Neuronal stem cell (in vitro differentiated cells): ENCODE results near the gene ESYT2.

Experiments used
- DNase-seq: peaks from one replicate; pipeline ENCODE4 v3.0.0-alpha.2; 2013; ENCODE audit warnings: low spot score
- H2AFZ ChIP-seq: one replicate; pipeline ENCODE4 v1.6.1; 2013; ENCODE audit warnings: mild to moderate bottlenecking, low read length, inconsistent platforms
- H2AK5ac ChIP-seq: 2 replicates; pipeline ENCODE4 v1.6.1; 2013; ENCODE audit warnings: low read depth, mild to moderate bottlenecking, inconsistent platforms, low read length, moderate library complexity, mixed read lengths
- H2BK120ac ChIP-seq: 2 replicates; pipeline ENCODE4 v1.6.1; 2013; ENCODE audit warnings: low read depth, mild to moderate bottlenecking, inconsistent platforms, low read length, moderate library complexity, mixed read lengths
- H2BK12ac ChIP-seq: one replicate; pipeline ENCODE4 v1.6.1; 2013; ENCODE audit warnings: low read length, inconsistent platforms
- H2BK15ac ChIP-seq: 2 replicates; pipeline ENCODE4 v1.6.1; 2013; ENCODE audit warnings: mild to moderate bottlenecking, low read length, inconsistent platforms, mixed read lengths
- H2BK5ac ChIP-seq: one replicate; pipeline ENCODE4 v1.6.1; 2013; ENCODE audit warnings: inconsistent platforms, mild to moderate bottlenecking, low read length, moderate library complexity
- H3K14ac ChIP-seq: one replicate; pipeline ENCODE4 v1.6.1; 2013; ENCODE audit warnings: low read length, inconsistent platforms
- H3K18ac ChIP-seq: 2 replicates; pipeline ENCODE4 v1.6.1; 2013; ENCODE audit warnings: low read length, inconsistent platforms
- H3K23ac ChIP-seq: 2 replicates; pipeline ENCODE4 v1.6.1; 2013; ENCODE audit warnings: low read depth, mild to moderate bottlenecking, mixed read lengths, low read length, inconsistent platforms; ENCODE audit not compliant: poor library complexity
- H3K27ac ChIP-seq: replicated peaks from 3 replicates; pipeline ENCODE4 v1.5.1; 2013; ENCODE audit warnings: low read length, inconsistent platforms
- H3K27me3 ChIP-seq, 3 experiments: 2 replicates each; pipeline ENCODE4 v1.6.1; 2013; ENCODE audit warnings: low read length in 3 of 3, mild to moderate bottlenecking in 2 of 3, inconsistent platforms in 1 of 3, low read depth in 1 of 3, mixed read lengths in 1 of 3, moderate library complexity in 1 of 3; ENCODE audit not compliant: control insufficient read depth in 3 of 3, insufficient read depth in 3 of 3
- H3K36me3 ChIP-seq, 2 donors: replicated peaks in 1 of 2; 2 replicates each; pipeline ENCODE4 v1.6.1; 2013; ENCODE audit warnings: low read length in 2 of 2; ENCODE audit not compliant: control insufficient read depth in 2 of 2, insufficient read depth in 2 of 2
- H3K4ac ChIP-seq: 2 replicates; pipeline ENCODE4 v1.6.1; 2013; ENCODE audit warnings: inconsistent platforms, mild to moderate bottlenecking, low read length, moderate library complexity
- H3K4me1 ChIP-seq, 2 donors: 1 replicate in 1 of 2; 2 replicates in 1 of 2; pipeline ENCODE4 v1.6.1; 2013; ENCODE audit warnings: low read length in 2 of 2, low read depth in 1 of 2; ENCODE audit not compliant: control insufficient read depth in 2 of 2, insufficient read depth in 1 of 2
- H3K4me2 ChIP-seq: one replicate; pipeline ENCODE4 v1.6.1; 2013; ENCODE audit warnings: mild to moderate bottlenecking, low read length, inconsistent platforms; ENCODE audit not compliant: insufficient read depth, poor library complexity, severe bottlenecking
- H3K4me3 ChIP-seq, 2 donors: 2 replicates each; pipeline ENCODE4 v1.5.1; 2013; ENCODE audit warnings: low read length in 2 of 2, mild to moderate bottlenecking in 2 of 2, inconsistent platforms in 1 of 2, moderate library complexity in 1 of 2
- H3K79me1 ChIP-seq: one replicate; pipeline ENCODE4 v1.6.1; 2013; ENCODE audit warnings: low read depth, mild to moderate bottlenecking, inconsistent platforms, low read length, moderate library complexity
- H3K9ac ChIP-seq: one replicate; pipeline ENCODE4 v1.6.1; 2013; ENCODE audit warnings: mild to moderate bottlenecking, low read depth, low read length, inconsistent platforms; ENCODE audit not compliant: poor library complexity
- H3K9me3 ChIP-seq, 2 donors: replicated peaks in 1 of 2; 2 replicates each; pipeline versions ENCODE3 to v1.6.1; 2013; ENCODE audit warnings: low read length in 2 of 2, mild to moderate bottlenecking in 2 of 2, inconsistent platforms in 1 of 2, low read depth in 1 of 2, mixed read lengths in 1 of 2, moderate library complexity in 1 of 2; ENCODE audit not compliant: control insufficient read depth in 2 of 2, insufficient read depth in 1 of 2
- H4K8ac ChIP-seq: one replicate; pipeline ENCODE4 v1.6.1; 2013; ENCODE audit warnings: low read depth, mild to moderate bottlenecking, inconsistent platforms, low read length, moderate library complexity
- H4K91ac ChIP-seq: one replicate; pipeline ENCODE4 v1.6.1; 2013; ENCODE audit warnings: low read length, low read depth, mild to moderate bottlenecking, inconsistent platforms; ENCODE audit not compliant: poor library complexity
- WGBS, 2 donors: extraction: QIAGEN DNeasy Blood & Tissue Kit; methylation state at CpG; one replicate each; pipeline ENCODE4 v1.1.7; 2013; ENCODE audit warnings: missing lambda C conversion rate in 2 of 2, mixed read lengths in 1 of 2; ENCODE audit not compliant: insufficient read length in 2 of 2, insufficient replicate concordance in 1 of 2; ENCODE audit errors: extremely low coverage in 2 of 2; 5-methylcytosine and 5-hydroxymethylcytosine counted together

ESYT2 gene

DNA sequence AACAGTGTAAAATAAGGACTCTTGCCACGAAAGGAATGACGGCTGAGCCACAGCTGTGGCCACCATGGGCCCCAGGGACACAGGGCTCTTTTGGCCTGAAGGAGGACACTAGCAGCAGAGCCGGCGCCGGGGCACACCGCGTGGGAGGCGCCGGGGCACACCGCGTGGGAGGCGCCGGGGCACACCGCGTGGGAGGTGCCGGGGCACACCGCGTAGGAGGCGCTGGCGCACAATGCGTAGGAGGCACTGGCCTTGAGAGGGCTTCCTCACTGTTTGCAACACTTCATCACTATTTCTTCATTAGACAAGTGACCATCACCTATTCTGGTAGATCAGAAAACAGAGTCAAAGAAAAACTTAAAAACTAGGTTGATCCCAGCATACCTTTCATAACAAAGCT lies 23.4 kb downstream of the ESYT2 start:
- Histone ChIP-seq H3K4ac (no peak overlapping the region), H4K91ac (no peak overlapping the region), H3K23ac (no peak overlapping the region), H3K9ac (no peak overlapping the region), H3K36me3 (peaks cover 4 to 10% of the 10 kb centered on the region in 2 donors), H3K4me1 (no peaks in the 10 kb centered on the region), H2AFZ (no peak overlapping the region), H3K27me3 (no peaks in the 10 kb centered on the region), H3K27ac (no peak overlapping the region), H2BK5ac (no peak overlapping the region), H3K18ac (no peak overlapping the region), H2BK15ac (no peak overlapping the region), H2BK12ac (no peak overlapping the region), H3K9me3 (peaks cover 2 to 9% of the 10 kb centered on the region in 2 donors), H3K4me2 (no peak overlapping the region), H3K79me1 (peaks cover 8% of the 10 kb centered on the region), H3K14ac (no peak overlapping the region), H2AK5ac (no peak overlapping the region), H2BK120ac (no peak overlapping the region), H3K4me3 (no peak overlapping the region), H4K8ac (no peak overlapping the region)
- DNase-seq: no peak
- no CpG with 5 or more reads among the region's 21 CpGs for WGBS, 2 donors

DNA sequence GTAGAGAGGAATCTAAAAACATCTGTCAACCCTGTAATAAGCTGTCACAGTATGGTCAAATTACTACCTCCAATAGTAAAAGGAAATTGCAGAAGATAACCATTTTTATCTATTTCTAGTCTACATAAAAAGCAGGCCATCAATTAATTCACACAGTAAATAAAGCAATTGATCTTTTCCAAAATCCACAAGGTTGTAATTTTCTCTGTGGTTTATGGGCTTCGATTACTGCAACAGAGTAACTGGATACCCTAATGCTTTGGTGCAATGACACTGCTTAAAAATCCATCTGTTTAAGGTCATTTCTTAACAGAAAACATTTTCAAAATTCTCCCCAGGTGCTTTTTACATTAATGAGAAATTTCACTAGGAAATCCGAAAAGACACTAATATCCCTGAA lies 23.9 kb downstream of the ESYT2 start:
- Histone ChIP-seq H3K14ac (no peak overlapping the region), H2BK5ac (no peak overlapping the region), H4K91ac (no peak overlapping the region), H3K9ac (no peak overlapping the region), H3K18ac (no peak overlapping the region), H2AFZ (no peak overlapping the region), H3K23ac (no peak overlapping the region), H3K9me3 (peaks cover 2 to 9% of the 10 kb centered on the region in 2 donors), H3K4me2 (no peak overlapping the region), H2AK5ac (no peak overlapping the region), H3K4me3 (no peak overlapping the region), H2BK120ac (no peak overlapping the region), H2BK15ac (no peak overlapping the region), H4K8ac (no peak overlapping the region), H3K27ac (no peak overlapping the region), H3K4ac (no peak overlapping the region), H3K4me1 (no peaks in the 10 kb centered on the region), H2BK12ac (no peak overlapping the region), H3K27me3 (no peaks in the 10 kb centered on the region), H3K79me1 (peaks cover 10% of the 10 kb centered on the region), H3K36me3 (peaks cover 4 to 10% of the 10 kb centered on the region in 2 donors)
- no CpG with 5 or more reads among the region's 2 CpGs for WGBS, 2 donors
- DNase-seq: no peak

DNA sequence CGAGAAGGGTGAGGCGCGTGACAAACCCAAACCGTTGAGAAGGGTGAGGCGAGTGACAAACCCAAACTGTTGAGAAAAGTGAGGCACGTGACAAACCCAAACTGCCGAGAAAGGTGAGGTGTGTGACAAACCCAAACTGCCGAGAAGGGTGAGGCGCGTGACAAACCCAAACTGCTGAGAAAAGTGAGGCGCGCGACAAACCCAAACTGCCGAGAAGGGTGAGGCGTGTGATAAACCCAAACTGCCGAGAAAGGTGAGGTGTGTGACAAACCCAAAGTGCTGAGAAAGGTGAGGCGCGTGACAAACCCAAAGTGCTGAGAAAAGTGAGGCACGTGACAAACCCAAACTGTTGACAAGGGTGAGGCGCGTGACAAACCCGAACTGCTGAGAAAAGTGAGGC lies 25.0 kb downstream of the ESYT2 start:
- no peak for DNase-seq
- H3K4me2 ChIP-seq: peak overlapping the region; percentile 11
- H3K9me3 ChIP-seq: peaks cover 2 to 9% of the 10 kb centered on the region in 2 donors
- H3K27me3 ChIP-seq: no peaks in the 10 kb centered on the region
- no peak overlapping the region for H2BK15ac ChIP-seq
- no peak overlapping the region for H2BK12ac ChIP-seq
- H3K79me1 ChIP-seq: peaks cover 10% of the 10 kb centered on the region
- H4K91ac ChIP-seq: no peak overlapping the region
- no peak overlapping the region for H2AK5ac ChIP-seq
- WGBS, 2 donors: no CpG with 5 or more reads among the region's 22 CpGs
- H2BK120ac ChIP-seq: no peak overlapping the region
- H3K36me3 ChIP-seq: peaks cover 4 to 10% of the 10 kb centered on the region in 2 donors
- H3K18ac ChIP-seq: no peak overlapping the region
- no peak overlapping the region for H3K4me3 ChIP-seq
- no peak overlapping the region for H3K4ac ChIP-seq
- H2AFZ ChIP-seq: no peak overlapping the region
- no peak overlapping the region for H3K23ac ChIP-seq
- H3K27ac ChIP-seq: no peak overlapping the region
- H3K4me1 ChIP-seq: no peaks in the 10 kb centered on the region
- H3K9ac ChIP-seq: no peak overlapping the region
- H3K14ac ChIP-seq: no peak overlapping the region
- H4K8ac ChIP-seq: no peak overlapping the region
- no peak overlapping the region for H2BK5ac ChIP-seq

DNA sequence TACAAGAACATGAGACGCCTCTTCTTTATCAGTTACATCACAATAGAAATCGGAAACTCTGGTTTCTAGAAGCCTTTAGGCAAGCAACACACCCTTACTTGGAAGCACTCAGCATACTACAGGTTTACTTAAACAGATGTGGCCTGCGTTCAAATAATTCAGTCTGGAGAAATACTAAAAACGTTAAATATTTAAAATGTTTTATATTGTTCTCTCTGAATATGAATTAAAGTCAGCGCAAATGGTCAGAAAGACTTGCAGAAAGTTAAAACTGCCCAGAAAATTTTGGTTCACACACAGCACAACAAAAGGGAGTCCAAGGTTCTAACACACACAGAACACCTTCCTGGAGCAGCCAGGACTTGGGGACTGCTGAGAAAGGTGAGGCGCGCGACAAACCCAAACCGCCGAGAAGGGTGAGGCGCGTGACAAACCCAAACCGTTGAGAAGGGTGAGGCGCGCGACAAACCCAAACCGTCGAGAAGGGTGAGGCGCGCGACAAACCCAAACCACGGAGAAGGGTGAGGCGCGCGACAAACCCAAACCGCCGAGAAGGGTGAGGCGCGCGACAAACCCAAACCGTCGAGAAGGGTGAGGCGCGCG lies 25.8 kb downstream of the ESYT2 start:
- DNase-seq: no peak
- no peak overlapping the region for H3K4ac ChIP-seq
- H3K4me3 ChIP-seq: no peak overlapping the region
- H3K4me1 ChIP-seq: no peaks in the 10 kb centered on the region
- H2AFZ ChIP-seq: no peak overlapping the region
- H3K18ac ChIP-seq: no peak overlapping the region
- H3K27me3 ChIP-seq: no peaks in the 10 kb centered on the region
- no peak overlapping the region for H3K27ac ChIP-seq
- no peak overlapping the region for H2BK5ac ChIP-seq
- no peak overlapping the region for H4K8ac ChIP-seq
- no peak overlapping the region for H3K4me2 ChIP-seq
- H3K9me3 ChIP-seq: peaks cover 2 to 9% of the 10 kb centered on the region in 2 donors
- no peak overlapping the region for H2BK120ac ChIP-seq
- no peak overlapping the region for H2AK5ac ChIP-seq
- H3K36me3 ChIP-seq: peaks cover 4 to 10% of the 10 kb centered on the region in 2 donors
- no CpG with 5 or more reads among the region's 35 CpGs for WGBS, 2 donors
- H2BK15ac ChIP-seq: no peak overlapping the region
- no peak overlapping the region for H3K14ac ChIP-seq
- no peak overlapping the region for H3K23ac ChIP-seq
- no peak overlapping the region for H3K9ac ChIP-seq
- H2BK12ac ChIP-seq: no peak overlapping the region
- no peak overlapping the region for H4K91ac ChIP-seq
- H3K79me1 ChIP-seq: peaks cover 9% of the 10 kb centered on the region
